K562 (cell line): Measurements from ENCODE around the gene SV2A. TPM values are rescaled to one million over a fixed set of nuclear protein-coding genes. Genes with fewer than 3 reads are reported as not detected.

ENCODE experiments used
- CBX2 ChIP-seq: fragments of 200-600 bp; sonication (generic); IDR thresholded peaks from one replicate; pipeline ENCODE4 v1.6.1; 2012; ENCODE audit warnings: mild to moderate bottlenecking, low read length, inconsistent platforms; ENCODE audit not compliant: insufficient read depth, poor library complexity, severe bottlenecking
- EHMT2 ChIP-seq: fragments of 450-650 bp; IDR thresholded peaks from 2 replicates; pipeline ENCODE4 v1.6.1; 2018; ENCODE audit warnings: antibody characterized with exemption
- ELF2 ChIP-seq: fragments of 250-450 bp; sonication (Bioruptor Pico); IDR thresholded peaks from 2 replicates; pipeline ENCODE4 v1.5.0; 2021; ENCODE audit warnings: mild to moderate bottlenecking
- FOXA3 ChIP-seq, 2 experiments: fragments of 450-650 bp in 1 of 2; sonication (generic) in 1 of 2; formaldehyde crosslinking; IDR thresholded peaks in 1 of 2; conservative IDR thresholded peaks in 1 of 2; 2 replicates each; pipeline versions ENCODE4 v1.4.0 to v1.8.0; 2020 to 2022; ENCODE audit warnings: mild to moderate bottlenecking in 2 of 2, missing genetic modification reagents in 1 of 2
- HDAC6 ChIP-seq: IDR thresholded peaks from 2 replicates; pipeline ENCODE4 v1.6.1; 2012; ENCODE audit warnings: low read depth, mild to moderate bottlenecking, control low read depth, inconsistent platforms, low read length, moderate library complexity
- MAFK ChIP-seq: IDR thresholded peaks from 2 replicates; pipeline ENCODE4 v1.6.1; 2011; ENCODE audit warnings: low read length, improper control_type of control experiment
- NFYB ChIP-seq: IDR thresholded peaks from 2 replicates; pipeline ENCODE4 v1.6.1; 2011; ENCODE audit warnings: mild to moderate bottlenecking, moderate library complexity; ENCODE audit not compliant: insufficient read length; ENCODE audit errors: extremely low read depth
- NR1H2 ChIP-seq: sonication (generic); formaldehyde crosslinking; IDR thresholded peaks from 2 replicates; pipeline ENCODE4 v1.4.0; 2020; ENCODE audit warnings: mild to moderate bottlenecking, missing genetic modification reagents
- PHF20 ChIP-seq: fragments of 450-650 bp; IDR thresholded peaks from 2 replicates; pipeline ENCODE4 v1.6.1; 2018; ENCODE audit not compliant: partially characterized antibody
- POLR2H ChIP-seq: IDR thresholded peaks from 2 replicates; pipeline ENCODE4 v1.6.1; 2016; ENCODE audit warnings: missing genetic modification characterization, low read depth, mild to moderate bottlenecking, control low read depth, missing compliant biosample characterization, moderate library complexity
- PTBP1 ChIP-seq: fragments of 200-400 bp; formaldehyde crosslinking; IDR thresholded peaks from 2 replicates; pipeline ENCODE4 v1.6.1; 2017; ENCODE audit warnings: low read depth, low read length
- SETDB1 ChIP-seq: IDR thresholded peaks from one replicate; pipeline ENCODE4 v1.6.1; 2012; ENCODE audit warnings: low read length, control low read depth, inconsistent platforms
- SNRNP70 ChIP-seq: fragments of 200-400 bp; formaldehyde crosslinking; optimal IDR thresholded peaks from 2 replicates; pipeline ENCODE3; 2017; ENCODE audit warnings: low read depth, low read length
- TCF7L2 ChIP-seq: fragments of 150-350 bp; IDR thresholded peaks from 2 replicates; pipeline ENCODE4 v1.6.1; 2016; ENCODE audit warnings: low read depth, mild to moderate bottlenecking, low read length, moderate library complexity
- ZC3H11A ChIP-seq: IDR thresholded peaks from 2 replicates; pipeline ENCODE4 v1.6.1; 2012; ENCODE audit warnings: low read depth, low read length, improper control_type of control experiment
- ZKSCAN8 ChIP-seq: fragments of 200-800 bp; sonication (Bioruptor generic); IDR thresholded peaks from 2 replicates; pipeline ENCODE4 v1.6.1; 2016; ENCODE audit warnings: missing genetic modification characterization, missing compliant biosample characterization
- ZNF239 ChIP-seq: fragments of 250-450 bp; sonication (Bioruptor Pico); IDR thresholded peaks from 2 replicates; pipeline ENCODE4 v1.4.0; 2020; ENCODE audit warnings: mild to moderate bottlenecking
- ZNF699 ChIP-seq: fragments of 250-450 bp; sonication (Bioruptor Pico); IDR thresholded peaks from 2 replicates; pipeline ENCODE4 v1.8.0; 2021; ENCODE audit warnings: mild to moderate bottlenecking, moderate library complexity; ENCODE audit not compliant: insufficient replicate concordance
- polyA plus RNA-seq, 8 experiments: library from polyadenylated mRNA; depleted of rRNA in 4 of 8; stranded (reverse) in 5 of 8; unstranded in 3 of 8; fragments of >200 nt; fragmentation: Nextera tagmentation in 2 of 8; fragmentation: Illumina TruSeq in 1 of 8; extraction: Ambion mirVana in 2 of 8; extraction: Trizol in 1 of 8; gene quantifications; 2 replicates each; pipeline versions ENCODE4 v1.2.1 to v1.2.3, GENCODE V29; 2011 to 2014; ENCODE audit warnings: inconsistent platforms in 1 of 8, missing spikeins in 1 of 8
- total RNA-seq, 7 experiments: library from RNA; depleted of rRNA in 6 of 7; stranded (reverse); fragments of >200 nt in 6 of 7; fragmentation: Illumina TruSeq in 2 of 7; extraction: Trizol in 2 of 7; gene quantifications; 2 replicates each; pipeline versions ENCODE4 v1.2.1 to v1.2.3, GENCODE V29; 2011 to 2021; ENCODE audit warnings: low replicate concordance in 1 of 7
- TF ChIP-seq, protein P1 (sequence below): fragments of 450-650 bp; IDR thresholded peaks from 2 replicates; pipeline ENCODE4 v1.6.1; 2016; ENCODE audit warnings: borderline replicate concordance
- TF ChIP-seq, protein P2 (sequence below): sonication (generic); formaldehyde crosslinking; IDR thresholded peaks from 2 replicates; pipeline ENCODE4 v1.8.1; 2023; ENCODE audit warnings: mild to moderate bottlenecking, missing genetic modification reagents
- TF ChIP-seq, protein P3 (sequence below): sonication (generic); formaldehyde crosslinking; IDR thresholded peaks from 2 replicates; pipeline ENCODE4 v1.8.0; 2022; ENCODE audit warnings: mild to moderate bottlenecking, missing genetic modification reagents
- TF ChIP-seq, protein P4 (sequence below): fragments of 250-450 bp; sonication (Bioruptor Pico); IDR thresholded peaks from 2 replicates; pipeline ENCODE4 v1.8.0; 2021; ENCODE audit warnings: moderate library complexity, mild to moderate bottlenecking, inconsistent platforms

SV2A gene
- total and polyA plus RNA-seq, 9 of the 15 experiments (the other 6 are each of a cell fraction or from before 2014, with no cell fraction given), result 0.07 to 0.22 (median 0.11) TPM; not detected in 1

DNA sequence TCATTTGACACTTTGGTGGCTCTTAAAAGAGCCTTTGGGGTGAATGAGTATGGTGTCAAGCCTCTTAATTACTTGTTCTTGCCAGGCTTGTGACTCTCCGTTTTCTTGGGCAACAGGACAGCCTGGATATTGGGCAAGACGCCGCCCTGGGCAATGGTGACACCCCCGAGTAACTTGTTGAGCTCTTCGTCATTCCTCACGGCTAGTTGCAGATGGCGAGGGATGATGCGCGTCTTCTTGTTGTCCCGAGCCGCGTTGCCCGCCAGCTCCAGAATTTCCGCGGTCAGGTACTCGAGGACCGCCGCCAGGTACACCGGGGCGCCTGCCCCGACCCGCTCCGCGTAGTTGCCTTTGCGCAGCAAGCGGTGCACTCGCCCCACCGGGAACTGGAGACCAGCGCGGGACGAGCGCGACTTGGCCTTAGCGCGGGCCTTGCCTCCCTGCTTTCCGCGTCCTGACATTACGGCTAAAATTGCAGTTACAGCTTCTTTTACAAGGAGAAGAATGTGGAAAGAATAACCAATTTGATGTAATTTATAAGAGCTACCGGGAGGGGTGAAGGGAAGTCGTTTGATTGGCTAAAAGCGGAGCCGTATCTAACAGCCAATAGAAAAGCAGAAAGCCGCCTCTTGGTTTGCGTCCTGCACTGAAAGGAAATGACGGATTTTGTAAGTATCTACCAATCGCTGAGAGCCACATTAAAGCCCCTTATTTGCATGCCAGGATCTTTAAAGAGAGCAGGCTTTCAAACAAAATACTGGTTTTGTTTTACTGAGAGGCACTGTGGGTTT is 30.0 kb downstream of the SV2A start (continued):
- TF ChIP-seq FOXA3 (CRISPR knock-in tag; conservative IDR thresholded peaks at IDR 0.05 in 1 of 2, IDR thresholded peaks at IDR 0.05 in 1 of 2) (peak in 1 of 2 experiments; percentile 82; a peak in 1 of 4 replicates), SNRNP70 (peak; percentile 87), PHF20 (no peak), NFYB (peak; percentile 78), CBX2 (no peak), NR1H2 (peak; percentile 59; the same call in 1 of the 2 replicates), ZC3H11A (no peak), TCF7L2 (no peak), HDAC6 (no peak), PTBP1 (peak; percentile 90), ELF2 (CRISPR knock-in tag) (peak; percentile 50; the same call in 1 of the 2 replicates), SETDB1 (no peak), ZKSCAN8 (no peak), EHMT2 (no peak), MAFK (no peak), POLR2H (tag) (peak; percentile 92), ZNF699 (CRISPR knock-in tag) (no peak), ZNF239 (CRISPR knock-in tag) (no peak)
- TF ChIP-seq, protein P1, sequence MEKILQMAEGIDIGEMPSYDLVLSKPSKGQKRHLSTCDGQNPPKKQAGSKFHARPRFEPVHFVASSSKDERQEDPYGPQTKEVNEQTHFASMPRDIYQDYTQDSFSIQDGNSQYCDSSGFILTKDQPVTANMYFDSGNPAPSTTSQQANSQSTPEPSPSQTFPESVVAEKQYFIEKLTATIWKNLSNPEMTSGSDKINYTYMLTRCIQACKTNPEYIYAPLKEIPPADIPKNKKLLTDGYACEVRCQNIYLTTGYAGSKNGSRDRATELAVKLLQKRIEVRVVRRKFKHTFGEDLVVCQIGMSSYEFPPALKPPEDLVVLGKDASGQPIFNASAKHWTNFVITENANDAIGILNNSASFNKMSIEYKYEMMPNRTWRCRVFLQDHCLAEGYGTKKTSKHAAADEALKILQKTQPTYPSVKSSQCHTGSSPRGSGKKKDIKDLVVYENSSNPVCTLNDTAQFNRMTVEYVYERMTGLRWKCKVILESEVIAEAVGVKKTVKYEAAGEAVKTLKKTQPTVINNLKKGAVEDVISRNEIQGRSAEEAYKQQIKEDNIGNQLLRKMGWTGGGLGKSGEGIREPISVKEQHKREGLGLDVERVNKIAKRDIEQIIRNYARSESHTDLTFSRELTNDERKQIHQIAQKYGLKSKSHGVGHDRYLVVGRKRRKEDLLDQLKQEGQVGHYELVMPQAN, result no peak; the same call in none of the 2 replicates
- TF ChIP-seq, protein P2, sequence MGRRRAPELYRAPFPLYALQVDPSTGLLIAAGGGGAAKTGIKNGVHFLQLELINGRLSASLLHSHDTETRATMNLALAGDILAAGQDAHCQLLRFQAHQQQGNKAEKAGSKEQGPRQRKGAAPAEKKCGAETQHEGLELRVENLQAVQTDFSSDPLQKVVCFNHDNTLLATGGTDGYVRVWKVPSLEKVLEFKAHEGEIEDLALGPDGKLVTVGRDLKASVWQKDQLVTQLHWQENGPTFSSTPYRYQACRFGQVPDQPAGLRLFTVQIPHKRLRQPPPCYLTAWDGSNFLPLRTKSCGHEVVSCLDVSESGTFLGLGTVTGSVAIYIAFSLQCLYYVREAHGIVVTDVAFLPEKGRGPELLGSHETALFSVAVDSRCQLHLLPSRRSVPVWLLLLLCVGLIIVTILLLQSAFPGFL (CRISPR knock-in tag), result no peak
- TF ChIP-seq, protein P3, sequence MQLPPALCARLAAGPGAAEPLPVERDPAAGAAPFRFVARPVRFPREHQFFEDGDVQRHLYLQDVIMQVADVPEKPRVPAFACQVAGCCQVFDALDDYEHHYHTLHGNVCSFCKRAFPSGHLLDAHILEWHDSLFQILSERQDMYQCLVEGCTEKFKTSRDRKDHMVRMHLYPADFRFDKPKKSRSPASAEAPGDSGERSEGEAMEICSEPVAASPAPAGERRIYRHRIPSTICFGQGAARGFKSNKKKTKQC (CRISPR knock-in tag), result no peak
- TF ChIP-seq, protein P4, sequence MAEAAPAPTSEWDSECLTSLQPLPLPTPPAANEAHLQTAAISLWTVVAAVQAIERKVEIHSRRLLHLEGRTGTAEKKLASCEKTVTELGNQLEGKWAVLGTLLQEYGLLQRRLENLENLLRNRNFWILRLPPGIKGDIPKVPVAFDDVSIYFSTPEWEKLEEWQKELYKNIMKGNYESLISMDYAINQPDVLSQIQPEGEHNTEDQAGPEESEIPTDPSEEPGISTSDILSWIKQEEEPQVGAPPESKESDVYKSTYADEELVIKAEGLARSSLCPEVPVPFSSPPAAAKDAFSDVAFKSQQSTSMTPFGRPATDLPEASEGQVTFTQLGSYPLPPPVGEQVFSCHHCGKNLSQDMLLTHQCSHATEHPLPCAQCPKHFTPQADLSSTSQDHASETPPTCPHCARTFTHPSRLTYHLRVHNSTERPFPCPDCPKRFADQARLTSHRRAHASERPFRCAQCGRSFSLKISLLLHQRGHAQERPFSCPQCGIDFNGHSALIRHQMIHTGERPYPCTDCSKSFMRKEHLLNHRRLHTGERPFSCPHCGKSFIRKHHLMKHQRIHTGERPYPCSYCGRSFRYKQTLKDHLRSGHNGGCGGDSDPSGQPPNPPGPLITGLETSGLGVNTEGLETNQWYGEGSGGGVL (CRISPR knock-in tag), result no peak
